Esophagus (tissue), 2 donors: ENCODE measurements around the gene NUF2. TPM values are rescaled to one million over a fixed set of nuclear protein-coding genes. Genes with fewer than 3 reads are reported as not detected.
A peak's percentile ranks its signal among the peaks of the same experiment; 100 is the strongest.
"Not testable (repeated sequence)": the region's sequence is repeated elsewhere in the genome, so short reads cannot be mapped to it uniquely, and the experiment has no call there.

Experiments used
- H3K27ac ChIP-seq, 2 donors: one replicate each; pipeline ENCODE4 v1.5.1; 2013; ENCODE audit warnings: low read depth in 2 of 2, mild to moderate bottlenecking in 2 of 2, inconsistent platforms in 1 of 2, low read length in 1 of 2, moderate library complexity in 1 of 2
- H3K27me3 ChIP-seq, 2 donors: one replicate each; pipeline ENCODE4 v1.6.1; 2013; ENCODE audit warnings: low read length in 2 of 2, control low read depth in 1 of 2, mild to moderate bottlenecking in 1 of 2; ENCODE audit not compliant: insufficient read depth in 2 of 2, control insufficient read depth in 1 of 2
- H3K36me3 ChIP-seq, 2 donors: one replicate each; pipeline ENCODE4 v1.6.1; 2013; ENCODE audit warnings: low read length in 1 of 2; ENCODE audit not compliant: control insufficient read depth in 2 of 2, insufficient read depth in 2 of 2
- H3K4me1 ChIP-seq, 2 donors: one replicate each; pipeline ENCODE4 v1.6.1; 2013; ENCODE audit warnings: low read length in 1 of 2; ENCODE audit not compliant: control insufficient read depth in 2 of 2, insufficient read depth in 2 of 2
- H3K4me3 ChIP-seq, 2 donors: one replicate each; pipeline ENCODE4 v1.5.1; 2013; ENCODE audit warnings: low read length in 2 of 2, mild to moderate bottlenecking in 2 of 2, low read depth in 1 of 2, moderate library complexity in 1 of 2
- H3K9me3 ChIP-seq, 2 donors: one replicate each; pipeline ENCODE4 v1.6.1; 2013; ENCODE audit warnings: mild to moderate bottlenecking in 2 of 2, low read depth in 1 of 2, low read length in 1 of 2, moderate library complexity in 1 of 2; ENCODE audit not compliant: control insufficient read depth in 2 of 2, insufficient read depth in 1 of 2
- WGBS, 2 donors: extraction: QIAGEN DNeasy Blood & Tissue Kit; methylation state at CpG; one replicate each; pipeline ENCODE4 v1.1.7; 2013; 5-methylcytosine and 5-hydroxymethylcytosine counted together
- polyA plus RNA-seq, 2 donors: library from polyadenylated mRNA; stranded (reverse); fragments of 200-250 nt; gene quantifications; one replicate each; pipeline ENCODE4 v1.2.3, GENCODE V29; 2013
- donor health status: healthy with polysubstance abuse.
- donor health status: Bipolar disorder and iron deficiency.

NUF2 gene
- polyA plus RNA-seq, 2 donors, result 8.3 to 9.5 TPM

- no peaks in the 10 kb centered on the region for H3K27me3 ChIP-seq
- H3K27ac ChIP-seq, result no peak overlapping the region
- 38 to 39% methylated on average over 3 of the region's 3 CpGs for WGBS, 2 donors
- H3K9me3 ChIP-seq, result no peaks in the 10 kb centered on the region
- H3K36me3 ChIP-seq, result peaks cover 0 to 6% of the 10 kb centered on the region in 2 donors
- peak overlapping the region; percentile 72 to 94 for H3K4me3 ChIP-seq
- H3K4me1 ChIP-seq, result peaks cover 0 to 1% of the 10 kb centered on the region in 2 donors
Observed at GRCh38 chr1:163320891-163321290, 863 bp upstream of the NUF2 start.

- not testable (repeated sequence) for H3K9me3 ChIP-seq, H3K4me3 ChIP-seq, H3K27ac ChIP-seq, H3K4me1 ChIP-seq, H3K27me3 ChIP-seq, H3K36me3 ChIP-seq
- 87 to 88% methylated on average over 3 of the region's 3 CpGs for WGBS, 2 donors
Observed at GRCh38 chr1:163323339-163323738, 1.6 kb downstream of the NUF2 start.

- Histone ChIP-seq H3K4me1 (no peaks in the 10 kb centered on the region), H3K4me3 (no peak overlapping the region), H3K9me3 (no peaks in the 10 kb centered on the region), H3K27ac (no peak overlapping the region), H3K27me3 (no peaks in the 10 kb centered on the region), H3K36me3 (peaks cover 0 to 3% of the 10 kb centered on the region in 2 donors)
- 98 to 100% methylated on average over 2 of the region's 2 CpGs for WGBS, 2 donors
Observed at GRCh38 chr1:163331116-163331515, 9.4 kb downstream of the NUF2 start.

GRCh38 chr1:163335216-163335615, 13.5 kb downstream of the NUF2 start:
- no peaks in the 10 kb centered on the region for H3K27me3 ChIP-seq
- no peak overlapping the region for H3K27ac ChIP-seq
- H3K9me3 ChIP-seq, result no peaks in the 10 kb centered on the region
- WGBS, 2 donors, result 87 to 94% methylated on average over 1 of the region's 1 CpG
- H3K4me1 ChIP-seq, result no peaks in the 10 kb centered on the region
- peaks cover 0 to 3% of the 10 kb centered on the region in 2 donors for H3K36me3 ChIP-seq
- no peak overlapping the region for H3K4me3 ChIP-seq

GRCh38 chr1:163337631-163338030, 15.9 kb downstream of the NUF2 start:
- H3K4me1 ChIP-seq, result no peaks in the 10 kb centered on the region
- H3K27ac ChIP-seq, result no peak overlapping the region
- no peaks in the 10 kb centered on the region for H3K9me3 ChIP-seq
- H3K4me3 ChIP-seq, result no peak overlapping the region
- H3K36me3 ChIP-seq, result peaks cover 0 to 3% of the 10 kb centered on the region in 2 donors
- H3K27me3 ChIP-seq, result no peaks in the 10 kb centered on the region
- 92 to 93% methylated on average over 1 of the region's 1 CpG for WGBS, 2 donors

- 90 to 96% methylated on average over 4 of the region's 4 CpGs for WGBS, 2 donors
- no peaks in the 10 kb centered on the region for H3K9me3 ChIP-seq
- H3K27me3 ChIP-seq, result no peaks in the 10 kb centered on the region
- no peak overlapping the region for H3K27ac ChIP-seq
- H3K4me3 ChIP-seq, result no peak overlapping the region
- no peaks in the 10 kb centered on the region for H3K4me1 ChIP-seq
- H3K36me3 ChIP-seq, result no peaks in the 10 kb centered on the region
Observed at GRCh38 chr1:163346326-163346870, 24.6 kb downstream of the NUF2 start.

- Histone ChIP-seq H3K27ac (no peak overlapping the region), H3K4me1 (no peaks in the 10 kb centered on the region), H3K27me3 (no peaks in the 10 kb centered on the region), H3K4me3 (no peak overlapping the region), H3K36me3 (no peaks in the 10 kb centered on the region), H3K9me3 (no peaks in the 10 kb centered on the region)
- WGBS, 2 donors, result 98 to 99% methylated on average over 2 of the region's 2 CpGs
Observed at GRCh38 chr1:163347106-163347505, 25.4 kb downstream of the NUF2 start.

- H3K4me1 ChIP-seq, result no peaks in the 10 kb centered on the region
- no peaks in the 10 kb centered on the region for H3K27me3 ChIP-seq
- no peaks in the 10 kb centered on the region for H3K36me3 ChIP-seq
- no peaks in the 10 kb centered on the region for H3K9me3 ChIP-seq
- no peak overlapping the region for H3K27ac ChIP-seq
- WGBS, 2 donors, result 98 to 99% methylated on average over 2 of the region's 2 CpGs
- no peak overlapping the region for H3K4me3 ChIP-seq
Observed at GRCh38 chr1:163351912-163352311, 30.2 kb downstream of the NUF2 start.

GRCh38 chr1:163357378-163357777, 35.6 kb downstream of the NUF2 start:
- Histone ChIP-seq H3K36me3 (no peaks in the 10 kb centered on the region), H3K27me3 (no peaks in the 10 kb centered on the region), H3K27ac (no peak overlapping the region), H3K4me3 (no peak overlapping the region), H3K9me3 (no peaks in the 10 kb centered on the region), H3K4me1 (no peaks in the 10 kb centered on the region)
- 79 to 89% methylated on average over 2 of the region's 2 CpGs for WGBS, 2 donors

GRCh38 chr1:163358172-163358571, 36.4 kb downstream of the NUF2 start:
- not testable (repeated sequence) for H3K27me3 ChIP-seq, H3K36me3 ChIP-seq
- 94 to 95% methylated on average over 11 of the region's 11 CpGs for WGBS, 2 donors

More at GRCh38 chr1:163358172-163358571, 36.4 kb downstream of the NUF2 start:
- H3K4me1 ChIP-seq, H3K9me3 ChIP-seq, H3K27ac ChIP-seq, H3K4me3 ChIP-seq: not testable (repeated sequence)
